Ascending aorta (tissue), 2 donors: Measurements from ENCODE around the gene NT5C2. TPM values are rescaled to one million over a fixed set of nuclear protein-coding genes. Genes with fewer than 3 reads are reported as not detected.
"Not testable (repeated sequence)": the region's sequence is repeated elsewhere in the genome, so short reads cannot be mapped to it uniquely, and the experiment has no call there.

Source experiments
- DNase-seq, 2 donors: peaks; one replicate each; pipeline ENCODE4 v3.0.0-alpha.2; 2019; ENCODE audit warnings: low spot score in 2 of 2
- H3K27ac ChIP-seq, 2 donors: fragments of 200-600 bp; sonication (generic); one replicate each; pipeline ENCODE4 v1.5.1; 2016 to 2017; ENCODE audit warnings: mild to moderate bottlenecking in 1 of 2
- H3K27me3 ChIP-seq: fragments of 200-600 bp; sonication (generic); one replicate; pipeline ENCODE4 v1.5.1; 2017
- H3K36me3 ChIP-seq, 2 donors: fragments of 200-600 bp; sonication (generic); one replicate each; pipeline ENCODE4 v1.5.1; 2016
- H3K4me1 ChIP-seq, 2 donors: fragments of 200-600 bp; sonication (generic); one replicate each; pipeline ENCODE4 v1.5.1; 2016 to 2017; ENCODE audit warnings: mild to moderate bottlenecking in 1 of 2
- H3K4me3 ChIP-seq, 2 donors: fragments of 200-600 bp; sonication (generic); one replicate each; pipeline ENCODE4 v1.5.1; 2016 to 2017; ENCODE audit warnings: mild to moderate bottlenecking in 1 of 2
- H3K9me3 ChIP-seq, 2 donors: fragments of 200-600 bp; sonication (generic); one replicate each; pipeline ENCODE4 v1.5.1; 2016
- intact Hi-C: fragments of 100-400 bp; cut with DNase I; formaldehyde crosslinking; loops from one replicate; pipeline ENCODE4 v1.15.1; 2023
- total RNA-seq: library from RNA; depleted of rRNA; stranded (reverse); fragments of >200 nt; gene quantifications from one replicate; pipeline ENCODE4 v1.1.0, GENCODE V29; 2016
- TF ChIP-seq, protein P1 (sequence below), 3 experiments: fragments of 200-600 bp in 2 of 3; fragments of 450-650 bp in 1 of 3; sonication (generic) in 2 of 3; IDR thresholded peaks; one replicate each; pipeline ENCODE4 v1.5.1; 2016 to 2019; ENCODE audit warnings: antibody characterized with exemption in 3 of 3, mild to moderate bottlenecking in 1 of 3, moderate library complexity in 1 of 3

The NT5C2 gene
- total RNA-seq, 1 donor from 2014 or later, result 25.9 TPM

DNA sequence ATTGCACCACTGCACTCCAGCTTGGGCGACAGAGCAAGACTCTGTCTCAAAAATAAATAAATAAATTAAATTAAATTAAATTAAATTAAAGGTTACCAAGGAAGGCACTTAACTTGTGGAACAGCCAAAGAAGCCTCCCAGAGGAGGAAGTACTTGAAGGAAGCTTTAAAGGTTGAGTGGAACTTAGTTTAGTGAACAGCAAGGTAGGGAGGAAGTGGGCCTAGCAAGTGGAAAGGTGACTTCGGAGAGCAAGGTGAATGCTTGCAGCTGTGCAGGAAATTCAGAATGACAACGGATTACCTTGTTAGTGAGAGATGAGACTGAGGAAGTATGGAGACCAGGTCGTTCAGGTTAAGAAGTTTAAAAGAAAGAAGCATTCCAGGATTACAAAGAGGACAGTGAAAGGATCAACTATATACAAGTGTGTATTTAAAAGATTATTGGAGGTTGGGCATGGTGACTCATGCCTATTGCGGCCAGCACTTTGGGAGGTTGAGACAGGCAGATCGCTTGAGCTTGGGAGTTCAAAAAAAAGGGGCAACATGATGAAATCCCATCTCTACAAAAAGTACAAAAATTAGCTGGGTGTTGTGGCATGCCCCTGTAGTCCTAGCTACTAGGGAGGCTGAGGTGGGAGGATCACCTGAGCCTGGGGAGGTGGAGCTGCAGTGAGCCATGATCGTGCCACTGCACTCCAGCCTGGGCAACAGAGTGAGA lies 39.9 kb upstream of the NT5C2 start:
- Histone ChIP-seq H3K27me3 (no peaks in the 10 kb centered on the region), H3K36me3 (no peaks in the 10 kb centered on the region), H3K4me1 (peaks cover 4 to 21% of the 10 kb centered on the region in 2 donors), H3K27ac (peak overlapping the region; percentile 48 to 70), H3K4me3 (no peak overlapping the region), H3K9me3 (no peaks in the 10 kb centered on the region)
- intact Hi-C loops, result loop anchor here (5.0 kb wide), 1 partner anchor 131 kb away; no protein-coding TSS in a partner anchor
- TF ChIP-seq, protein P1, sequence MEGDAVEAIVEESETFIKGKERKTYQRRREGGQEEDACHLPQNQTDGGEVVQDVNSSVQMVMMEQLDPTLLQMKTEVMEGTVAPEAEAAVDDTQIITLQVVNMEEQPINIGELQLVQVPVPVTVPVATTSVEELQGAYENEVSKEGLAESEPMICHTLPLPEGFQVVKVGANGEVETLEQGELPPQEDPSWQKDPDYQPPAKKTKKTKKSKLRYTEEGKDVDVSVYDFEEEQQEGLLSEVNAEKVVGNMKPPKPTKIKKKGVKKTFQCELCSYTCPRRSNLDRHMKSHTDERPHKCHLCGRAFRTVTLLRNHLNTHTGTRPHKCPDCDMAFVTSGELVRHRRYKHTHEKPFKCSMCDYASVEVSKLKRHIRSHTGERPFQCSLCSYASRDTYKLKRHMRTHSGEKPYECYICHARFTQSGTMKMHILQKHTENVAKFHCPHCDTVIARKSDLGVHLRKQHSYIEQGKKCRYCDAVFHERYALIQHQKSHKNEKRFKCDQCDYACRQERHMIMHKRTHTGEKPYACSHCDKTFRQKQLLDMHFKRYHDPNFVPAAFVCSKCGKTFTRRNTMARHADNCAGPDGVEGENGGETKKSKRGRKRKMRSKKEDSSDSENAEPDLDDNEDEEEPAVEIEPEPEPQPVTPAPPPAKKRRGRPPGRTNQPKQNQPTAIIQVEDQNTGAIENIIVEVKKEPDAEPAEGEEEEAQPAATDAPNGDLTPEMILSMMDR (IDR thresholded peaks at IDR 0.05), result no peak
- no peak for DNase-seq

DNA sequence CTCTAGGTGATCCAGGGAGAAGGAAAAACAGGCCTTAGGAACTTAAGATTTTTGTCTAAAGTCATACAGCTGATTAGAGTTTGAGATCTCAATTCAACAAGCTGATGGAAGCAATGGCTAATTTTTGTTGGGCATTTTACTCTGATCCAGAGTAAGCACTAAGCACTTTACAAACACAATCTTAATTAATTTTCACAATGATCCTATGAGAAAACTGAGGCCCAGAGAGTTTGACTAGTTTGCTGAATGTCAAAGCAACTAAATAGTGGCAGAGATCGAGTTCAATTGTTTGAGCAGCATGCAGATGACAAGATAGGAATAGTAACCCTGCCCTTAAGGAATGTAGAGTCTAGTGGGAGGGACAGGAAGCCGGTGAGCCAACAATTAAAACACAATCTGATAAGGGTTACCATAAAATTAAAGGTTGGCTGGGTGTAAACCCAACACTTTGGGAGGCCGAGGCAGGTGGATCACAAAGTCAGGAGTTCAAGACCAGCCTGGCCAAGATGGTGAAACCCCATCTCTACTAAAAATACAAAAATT lies 39.1 kb upstream of the NT5C2 start:
- Histone ChIP-seq H3K36me3 (no peaks in the 10 kb centered on the region), H3K9me3 (no peaks in the 10 kb centered on the region), H3K4me3 (no peak overlapping the region), H3K27me3 (no peaks in the 10 kb centered on the region), H3K4me1 (peaks cover 4 to 27% of the 10 kb centered on the region in 2 donors), H3K27ac (peak overlapping the region; percentile 48 to 70)
- DNase-seq, result no peak
- intact Hi-C loops, result loop anchor here (5.0 kb wide), 1 partner anchor 130 kb away; no protein-coding TSS in a partner anchor
- TF ChIP-seq, protein P1 (IDR thresholded peaks at IDR 0.05), result no peak

DNA sequence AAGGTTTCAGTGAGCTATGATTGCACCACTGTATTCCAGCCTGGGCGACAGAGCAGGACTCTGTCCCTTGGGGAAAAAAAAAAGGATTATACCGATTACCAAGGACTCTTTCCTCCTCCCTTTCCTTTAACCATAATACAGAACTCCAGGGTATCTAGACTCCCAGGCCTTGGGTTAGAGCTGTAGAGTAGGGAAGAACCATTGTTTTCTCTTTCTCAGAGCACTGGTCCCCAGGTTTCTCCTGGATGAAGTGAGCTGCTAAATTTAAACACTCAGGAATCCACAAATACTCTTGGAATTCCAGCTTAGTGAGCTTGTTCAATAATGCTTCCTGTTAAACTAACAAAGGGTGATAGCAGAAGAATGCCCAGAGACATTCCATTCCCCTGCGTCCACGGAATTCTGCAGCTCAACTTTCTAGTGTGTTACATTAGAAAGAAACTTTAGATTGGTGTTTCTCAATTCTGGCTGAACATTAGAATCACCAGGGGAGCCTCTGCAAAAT lies 38.0 kb upstream of the NT5C2 start:
- Histone ChIP-seq H3K27ac (peak overlapping the region; percentile 81 to 82), H3K27me3 (no peaks in the 10 kb centered on the region), H3K36me3 (no peaks in the 10 kb centered on the region), H3K4me3 (no peak overlapping the region), H3K9me3 (no peaks in the 10 kb centered on the region), H3K4me1 (peaks cover 4 to 27% of the 10 kb centered on the region in 2 donors)
- TF ChIP-seq, protein P1 (IDR thresholded peaks at IDR 0.05), result no peak
- intact Hi-C loops, result loop anchor here (2.0 to 5.0 kb wide), 2 partner anchors 38 to 129 kb away; partner anchors contain the start of gene NT5C2
- peak in 1 of 2 donors; percentile 85 for DNase-seq

DNA sequence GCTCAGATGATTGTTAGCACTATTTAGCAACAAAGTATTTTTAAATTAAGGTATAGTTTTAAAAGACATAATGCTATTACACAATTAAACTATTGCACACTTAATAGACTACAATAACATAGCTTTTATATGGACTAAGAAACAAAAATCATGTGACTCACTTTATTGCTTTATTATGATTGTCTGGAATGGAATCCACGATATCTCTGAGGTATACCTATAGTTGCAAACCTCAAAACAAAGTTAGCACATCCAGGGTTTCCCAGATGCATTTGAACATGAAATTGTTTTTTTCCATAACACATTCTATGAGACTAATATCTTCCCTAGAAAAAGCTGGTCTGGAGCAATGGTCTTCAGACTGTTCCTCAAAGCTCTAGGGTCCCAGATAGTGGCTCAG lies 34.3 kb upstream of the NT5C2 start:
- DNase-seq, result no peak
- Histone ChIP-seq H3K27ac (peak overlapping the region; percentile 81 to 82), H3K4me1 (peaks cover 4 to 27% of the 10 kb centered on the region in 2 donors), H3K9me3 (peaks cover 9 to 24% of the 10 kb centered on the region in 2 donors), H3K27me3 (no peaks in the 10 kb centered on the region), H3K4me3 (no peak overlapping the region), H3K36me3 (no peaks in the 10 kb centered on the region)
- intact Hi-C loops, result no loop called here
- TF ChIP-seq, protein P1 (IDR thresholded peaks at IDR 0.05), result no peak

DNA sequence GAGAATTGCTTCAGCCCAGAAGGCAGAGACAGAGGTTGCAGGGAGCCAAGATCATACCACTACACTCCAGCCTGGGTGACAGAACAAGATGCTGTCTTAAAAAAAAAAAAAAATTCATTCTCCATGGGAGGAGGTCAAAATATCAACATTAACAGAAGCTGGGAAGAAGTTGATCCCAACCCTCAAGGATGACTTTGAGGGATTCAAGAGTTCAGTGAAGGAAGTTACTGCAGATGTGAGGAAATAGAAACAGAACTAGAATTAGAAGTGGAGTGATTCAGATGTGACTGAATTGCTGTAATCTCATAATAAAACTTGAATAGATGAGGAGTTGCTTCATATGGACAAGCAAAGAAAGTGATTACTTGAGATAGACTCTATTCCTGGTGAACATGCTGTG lies 32.9 kb upstream of the NT5C2 start:
- Histone ChIP-seq H3K4me3 (no peak overlapping the region), H3K27me3 (no peaks in the 10 kb centered on the region), H3K27ac (no peak overlapping the region), H3K9me3 (peaks cover 9 to 24% of the 10 kb centered on the region in 2 donors), H3K4me1 (peaks cover 4 to 20% of the 10 kb centered on the region in 2 donors), H3K36me3 (no peaks in the 10 kb centered on the region)
- DNase-seq, result no peak
- intact Hi-C loops, result no loop called here
- TF ChIP-seq, protein P1 (IDR thresholded peaks at IDR 0.05), result no peak

DNA sequence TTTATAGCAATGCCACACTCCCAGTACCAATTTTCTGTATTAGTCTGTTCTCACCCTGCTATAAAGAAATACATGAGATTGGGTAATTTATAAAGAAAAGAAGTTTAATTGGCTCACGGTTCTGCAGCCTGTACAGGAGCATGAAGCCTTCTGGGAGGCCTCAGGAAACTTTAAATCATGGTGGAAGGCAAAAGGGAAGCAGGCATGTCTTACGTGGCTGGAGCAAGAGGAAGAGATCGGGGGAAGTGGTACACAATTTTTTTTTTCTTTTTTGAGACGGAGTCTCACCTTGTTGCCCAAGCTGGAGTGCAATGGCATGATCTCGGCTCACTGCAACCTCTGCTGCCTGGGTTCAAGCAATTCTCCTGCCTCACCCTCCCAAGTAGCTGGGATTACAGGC lies 31.6 kb upstream of the NT5C2 start:
- H3K27ac ChIP-seq, H3K27me3 ChIP-seq, H3K36me3 ChIP-seq, intact Hi-C loops, H3K4me3 ChIP-seq, DNase-seq: not testable (repeated sequence)
- Histone ChIP-seq H3K4me1 (peaks cover 0 to 10% of the 10 kb centered on the region in 2 donors), H3K9me3 (peaks cover 9 to 24% of the 10 kb centered on the region in 2 donors)
